NCI-H1048 (cell line): ENCODE results near the gene ANKH.
"Not testable (repeated sequence)": the region's sequence is repeated elsewhere in the genome, so short reads cannot be mapped to it uniquely, and the experiment has no call there.

Experiments
- DNase-seq: peaks from one replicate; lab custom pipeline; 2025; lab: John Stamatoyannopoulos, UW

Gene ANKH

GRCh38 chr5:14826714-14827113 is 44.9 kb downstream of the ANKH start:
- no peak for DNase-seq

- no peak for DNase-seq
Measured at GRCh38 chr5:14825977-14826376, 45.6 kb downstream of the ANKH start.

- no peak for DNase-seq
Measured at GRCh38 chr5:14824499-14824898, 47.1 kb downstream of the ANKH start.

- DNase-seq: no peak
Measured at GRCh38 chr5:14821100-14821845, 50.3 kb downstream of the ANKH start.

- no peak for DNase-seq
Measured at GRCh38 chr5:14818931-14819790, 52.4 kb downstream of the ANKH start.

- not testable (repeated sequence) for DNase-seq
Measured at GRCh38 chr5:14817762-14818136, 53.8 kb downstream of the ANKH start.

GRCh38 chr5:14816999-14817761 is 54.4 kb downstream of the ANKH start:
- DNase-seq: no peak

- DNase-seq: no peak
Measured at GRCh38 chr5:14816374-14816998, 55.1 kb downstream of the ANKH start.

- DNase-seq: no peak
Measured at GRCh38 chr5:14813747-14814146, 57.8 kb downstream of the ANKH start.

GRCh38 chr5:14812166-14812565 is 59.4 kb downstream of the ANKH start:
- DNase-seq: no peak

- no peak for DNase-seq
Measured at GRCh38 chr5:14810928-14811572, 60.5 kb downstream of the ANKH start.

- DNase-seq: no peak
Measured at GRCh38 chr5:14810282-14810681, 61.3 kb downstream of the ANKH start.

GRCh38 chr5:14809369-14810155 is 62.0 kb downstream of the ANKH start:
- no peak for DNase-seq

- no peak for DNase-seq
Measured at GRCh38 chr5:14807471-14807870, 64.1 kb downstream of the ANKH start.

GRCh38 chr5:14806456-14806855 is 65.1 kb downstream of the ANKH start:
- no peak for DNase-seq

GRCh38 chr5:14802541-14802940 is 69.0 kb downstream of the ANKH start:
- DNase-seq: no peak

- no peak for DNase-seq
Measured at GRCh38 chr5:14801792-14802191, 69.8 kb downstream of the ANKH start.

GRCh38 chr5:14797385-14797784 is 74.2 kb downstream of the ANKH start:
- not testable (repeated sequence) for DNase-seq

GRCh38 chr5:14794583-14795230 is 76.9 kb downstream of the ANKH start:
- no peak for DNase-seq

- DNase-seq: no peak
Measured at GRCh38 chr5:14793851-14794250, 77.7 kb downstream of the ANKH start.
